Psoas muscle (tissue), 8 donors: ENCODE data around the gene ST6GALNAC5. TPM values are rescaled to one million over a fixed set of nuclear protein-coding genes. Genes with fewer than 3 reads are reported as not detected.

Experiments used
- ATAC-seq, 4 donors: fragments of 200-7000 bp; cut with Tn5 transposase; one replicate each; pipeline ENCODE4 v1.9.1; 2020; ENCODE audit warnings: moderate library complexity in 3 of 4, mild to moderate bottlenecking in 2 of 4
- DNase-seq, 2 donors: peaks; one replicate each; pipeline ENCODE4 v3.0.0-alpha.2; 2020
- H3K27ac ChIP-seq: fragments of 200-600 bp; one replicate; pipeline ENCODE4 v1.8.0; 2022
- H3K27me3 ChIP-seq, 3 donors: fragments of 200-600 bp in 1 of 3; one replicate each; pipeline versions ENCODE4 v1.6.1 to v1.8.0; 2013 to 2022; ENCODE audit warnings: low read length in 2 of 3, mild to moderate bottlenecking in 2 of 3, moderate library complexity in 1 of 3; ENCODE audit not compliant: insufficient read depth in 3 of 3
- H3K36me3 ChIP-seq, 2 donors: fragments of 200-600 bp in 1 of 2; one replicate each; pipeline versions ENCODE4 v1.6.1 to v1.8.0; 2013 to 2022; ENCODE audit warnings: low read depth in 1 of 2, mild to moderate bottlenecking in 1 of 2, moderate library complexity in 1 of 2; ENCODE audit not compliant: insufficient read depth in 1 of 2
- H3K4me1 ChIP-seq: fragments of 200-600 bp; one replicate; pipeline ENCODE4 v1.8.0; 2022
- H3K4me3 ChIP-seq: fragments of 200-600 bp; one replicate; pipeline ENCODE4 v1.8.0; 2022; ENCODE audit warnings: mild to moderate bottlenecking
- H3K9me3 ChIP-seq: fragments of 200-600 bp; one replicate; pipeline ENCODE4 v1.8.0; 2022
- CTCF ChIP-seq: fragments of 200-600 bp; IDR thresholded peaks from one replicate; pipeline ENCODE4 v1.8.0; 2022; ENCODE audit warnings: antibody characterized with exemption
- WGBS, 3 donors: extraction: QIAGEN DNeasy Blood & Tissue Kit; methylation state at CpG; one replicate each; pipeline versions ENCODE4 v1.1.6 to v1.1.7; 2013; 5-methylcytosine and 5-hydroxymethylcytosine counted together
- intact Hi-C, 2 donors: fragments of 100-400 bp; cut with DNase I; formaldehyde crosslinking; loops; one replicate each; pipeline versions ENCODE4 v1.11.0 to v1.14.2; 2022
- polyA plus RNA-seq, 3 donors: library from polyadenylated mRNA; stranded (reverse); fragments of 200-250 nt; gene quantifications; one replicate each; pipeline ENCODE4 v1.2.3, GENCODE V29; 2013
- total RNA-seq, 4 donors: library from RNA; stranded (reverse); fragmentation: NEBNext Ultra II Directional in 2 of 4; extraction: Animal tissue kit (Norgen Biotek cat#: 25700) in 2 of 4; gene quantifications; one replicate each; pipeline versions ENCODE4 v1.2.1 to v1.2.4, GENCODE V29; 2021 to 2023
- donor health status: healthy with polysubstance abuse.
- donor health status: DM: no; HTN: no; CAD: no; lungs with moderate emphysema.
- donor health status: Bipolar disorder and iron deficiency.
- donor health status: healthy.
- donor health status: DM: yes; HTN: yes; CAD: no.
- donor health status: DM: no; HTN: no; CAD: no.
- donor health status: DM: no; HTN: no; CAD: no.
- donor health status: DM: yes; HTN: yes; CAD: no.

The ST6GALNAC5 gene
- total and polyA plus RNA-seq, 7 donors: 0.05 to 0.66 (median 0.07) TPM; not detected in 2

GRCh38 chr1:77014073-77014788 is 147.0 kb downstream of the ST6GALNAC5 start:
- Histone ChIP-seq H3K4me1 (no peaks in the 10 kb centered on the region), H3K4me3 (no peak overlapping the region), H3K9me3 (no peaks in the 10 kb centered on the region), H3K36me3 (no peaks in the 10 kb centered on the region), H3K27me3 (peaks cover 0 to 2% (median 0%) of the 10 kb centered on the region in 3 donors), H3K27ac (no peak overlapping the region)
- TF ChIP-seq CTCF: no peak
- intact Hi-C loops: no loop called here
- WGBS, 3 donors: 83 to 85% (median 83%) methylated on average over 5 of the region's 5 CpGs
- DNase-seq (no peak), ATAC-seq (no peak)

GRCh38 chr1:77015748-77016341 is 148.6 kb downstream of the ST6GALNAC5 start:
- Histone ChIP-seq H3K4me1 (no peaks in the 10 kb centered on the region), H3K9me3 (no peaks in the 10 kb centered on the region), H3K4me3 (no peak overlapping the region), H3K27me3 (peaks cover 0 to 2% (median 0%) of the 10 kb centered on the region in 3 donors), H3K36me3 (no peaks in the 10 kb centered on the region), H3K27ac (no peak overlapping the region)
- DNase-seq: no peak
- WGBS, 3 donors: 46 to 83% (median 77%) methylated on average over 2 of the region's 2 CpGs
- TF ChIP-seq CTCF: no peak
- intact Hi-C loops: no loop called here
- no peak for ATAC-seq

- 54 to 66% (median 58%) methylated on average over 2 of the region's 2 CpGs for WGBS, 3 donors
- H3K4me3 ChIP-seq: no peak overlapping the region
- no peak for TF ChIP-seq CTCF
- no peaks in the 10 kb centered on the region for H3K4me1 ChIP-seq
- ATAC-seq (no peak), DNase-seq (no peak)
- intact Hi-C loops: no loop called here
- H3K27ac ChIP-seq: no peak overlapping the region
- no peaks in the 10 kb centered on the region for H3K9me3 ChIP-seq
- H3K36me3 ChIP-seq: no peaks in the 10 kb centered on the region
- peaks cover 0 to 2% (median 0%) of the 10 kb centered on the region in 3 donors for H3K27me3 ChIP-seq
Observed at GRCh38 chr1:77016386-77016985, 149.2 kb downstream of the ST6GALNAC5 start.

GRCh38 chr1:77018311-77018710 is 151.0 kb downstream of the ST6GALNAC5 start:
- H3K27me3 ChIP-seq: peaks cover 0 to 2% (median 0%) of the 10 kb centered on the region in 3 donors
- TF ChIP-seq CTCF: no peak
- H3K36me3 ChIP-seq: no peaks in the 10 kb centered on the region
- intact Hi-C loops: no loop called here
- DNase-seq (no peak), ATAC-seq (no peak)
- WGBS, 3 donors: 19 to 23% (median 22%) methylated on average over 3 of the region's 3 CpGs
- H3K4me3 ChIP-seq: no peak overlapping the region
- H3K4me1 ChIP-seq: no peaks in the 10 kb centered on the region
- H3K27ac ChIP-seq: no peak overlapping the region
- H3K9me3 ChIP-seq: no peaks in the 10 kb centered on the region
